Brain microvascular endothelial cell (primary cell): ENCODE measurements around the gene SBK2.
A peak's percentile ranks its signal among the peaks of the same experiment; 100 is the strongest.

Experiments
- DNase-seq: peaks from one replicate; pipeline ENCODE4 v3.0.0-alpha.2; 2020
- H3K27ac ChIP-seq: fragments of 250-450 bp; sonication (Bioruptor Pico); 2 replicates; pipeline ENCODE4 v1.5.1; 2020; ENCODE audit warnings: mild to moderate bottlenecking, moderate library complexity
- H3K27me3 ChIP-seq: fragments of 250-450 bp; sonication (Bioruptor Pico); replicated peaks from 2 replicates; pipeline ENCODE4 v1.5.1; 2020; ENCODE audit warnings: mild to moderate bottlenecking
- H3K36me3 ChIP-seq: fragments of 250-450 bp; sonication (Bioruptor Pico); replicated peaks from 2 replicates; pipeline ENCODE4 v1.5.1; 2020; ENCODE audit warnings: mild to moderate bottlenecking
- H3K4me3 ChIP-seq: 2 replicates; pipeline ENCODE4 v1.5.1; 2011; ENCODE audit warnings: low read depth, mild to moderate bottlenecking, control low read depth, low read length, moderate library complexity
- in situ Hi-C: cut with HindIII; loops from 2 replicates; pipeline ENCODE4 v1.10.0; 2017; ENCODE audit warnings: low sequenced_read_pairs, low pct_ligation_motif_present
- TF ChIP-seq, protein P1 (sequence below): IDR thresholded peaks from 2 replicates; pipeline ENCODE4 v1.5.1; 2011; ENCODE audit warnings: low read depth, mild to moderate bottlenecking, moderate library complexity, low read length, control low read depth, inconsistent platforms; ENCODE audit errors: missing control alignments

The SBK2 gene

DNA sequence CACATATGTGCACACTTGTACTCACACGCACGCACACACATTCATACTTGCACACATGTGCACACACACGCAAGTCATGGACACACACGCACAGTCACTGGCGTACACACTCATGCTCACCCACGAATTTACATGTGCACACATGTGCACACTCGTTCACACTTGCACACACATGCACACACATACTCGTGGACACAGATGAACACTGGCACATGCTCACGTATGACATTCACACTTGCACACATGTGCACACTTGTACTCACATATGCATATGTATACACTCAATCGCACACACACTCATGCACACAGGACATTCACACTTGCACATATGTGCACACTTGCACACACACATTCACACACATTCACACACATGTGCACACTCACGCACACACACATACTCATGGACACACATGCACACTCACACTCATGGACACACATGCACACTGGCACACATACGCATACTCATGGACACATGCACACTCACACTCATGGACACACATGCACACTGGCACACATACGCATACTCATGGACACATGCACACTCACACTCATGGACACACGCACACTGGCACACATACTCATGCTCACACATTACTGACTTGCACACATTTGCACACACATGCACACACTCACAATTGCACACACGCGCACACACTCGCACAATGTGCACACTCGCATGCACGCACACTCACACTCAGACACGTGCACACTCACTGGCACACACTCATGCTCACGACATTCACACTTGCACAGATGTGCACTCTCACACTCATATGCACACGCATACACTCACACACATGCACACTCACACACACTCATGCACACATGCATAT lies 9.5 kb downstream of the SBK2 start:
- DNase-seq = no peak
- no peak overlapping the region for H3K27ac ChIP-seq
- no peaks in the 10 kb centered on the region for H3K36me3 ChIP-seq
- in situ Hi-C loops = no loop called here
- no peaks in the 10 kb centered on the region for H3K27me3 ChIP-seq
- TF ChIP-seq, protein P1, sequence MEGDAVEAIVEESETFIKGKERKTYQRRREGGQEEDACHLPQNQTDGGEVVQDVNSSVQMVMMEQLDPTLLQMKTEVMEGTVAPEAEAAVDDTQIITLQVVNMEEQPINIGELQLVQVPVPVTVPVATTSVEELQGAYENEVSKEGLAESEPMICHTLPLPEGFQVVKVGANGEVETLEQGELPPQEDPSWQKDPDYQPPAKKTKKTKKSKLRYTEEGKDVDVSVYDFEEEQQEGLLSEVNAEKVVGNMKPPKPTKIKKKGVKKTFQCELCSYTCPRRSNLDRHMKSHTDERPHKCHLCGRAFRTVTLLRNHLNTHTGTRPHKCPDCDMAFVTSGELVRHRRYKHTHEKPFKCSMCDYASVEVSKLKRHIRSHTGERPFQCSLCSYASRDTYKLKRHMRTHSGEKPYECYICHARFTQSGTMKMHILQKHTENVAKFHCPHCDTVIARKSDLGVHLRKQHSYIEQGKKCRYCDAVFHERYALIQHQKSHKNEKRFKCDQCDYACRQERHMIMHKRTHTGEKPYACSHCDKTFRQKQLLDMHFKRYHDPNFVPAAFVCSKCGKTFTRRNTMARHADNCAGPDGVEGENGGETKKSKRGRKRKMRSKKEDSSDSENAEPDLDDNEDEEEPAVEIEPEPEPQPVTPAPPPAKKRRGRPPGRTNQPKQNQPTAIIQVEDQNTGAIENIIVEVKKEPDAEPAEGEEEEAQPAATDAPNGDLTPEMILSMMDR = no peak
- H3K4me3 ChIP-seq = no peak overlapping the region

DNA sequence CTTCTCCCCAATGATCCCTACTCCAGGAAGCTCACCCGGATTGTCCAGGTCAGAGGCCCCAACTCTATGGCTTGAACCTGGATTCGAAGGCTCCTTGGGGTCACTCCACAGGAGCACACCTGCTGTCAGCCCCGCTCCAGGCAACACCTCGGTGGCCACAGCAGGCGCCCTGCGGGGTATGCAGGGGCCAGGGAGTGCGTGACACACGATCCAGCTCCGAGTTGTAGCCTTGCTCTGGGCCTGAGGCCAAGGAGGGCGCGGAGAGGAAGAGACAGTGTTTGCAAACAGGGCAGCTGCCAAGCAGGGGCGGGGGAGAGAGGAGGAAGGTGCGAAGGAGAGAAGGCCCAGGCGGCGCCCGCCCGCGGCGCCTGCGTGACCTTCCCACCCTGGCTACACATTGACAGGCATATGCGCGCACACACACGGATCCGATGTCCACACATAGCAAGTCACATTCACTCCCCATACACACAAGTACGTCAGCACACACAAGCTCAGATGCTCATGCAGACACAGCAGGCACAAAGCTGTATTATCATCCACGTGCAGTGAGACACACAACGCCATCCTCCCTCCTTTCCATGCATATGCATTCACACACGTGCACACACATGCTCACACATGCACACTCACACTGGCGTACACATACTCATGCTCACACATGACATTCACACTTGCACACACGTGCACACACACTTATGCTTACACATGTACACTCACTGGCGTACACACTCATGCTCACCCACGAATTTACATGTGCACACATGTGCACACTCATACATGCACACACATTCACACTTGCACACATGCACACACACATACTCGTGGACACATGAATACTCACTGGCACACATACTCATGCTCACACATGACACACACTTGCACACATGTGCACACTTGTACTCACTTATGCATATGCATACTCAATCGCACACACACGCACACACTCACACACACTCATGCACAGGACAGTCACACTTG lies 10.4 kb downstream of the SBK2 start:
- TF ChIP-seq, protein P1 = no peak
- in situ Hi-C loops = no loop called here
- peak; percentile 62 for DNase-seq
- Histone ChIP-seq H3K4me3 (no peak overlapping the region), H3K27ac (no peak overlapping the region), H3K27me3 (no peaks in the 10 kb centered on the region), H3K36me3 (no peaks in the 10 kb centered on the region)

DNA sequence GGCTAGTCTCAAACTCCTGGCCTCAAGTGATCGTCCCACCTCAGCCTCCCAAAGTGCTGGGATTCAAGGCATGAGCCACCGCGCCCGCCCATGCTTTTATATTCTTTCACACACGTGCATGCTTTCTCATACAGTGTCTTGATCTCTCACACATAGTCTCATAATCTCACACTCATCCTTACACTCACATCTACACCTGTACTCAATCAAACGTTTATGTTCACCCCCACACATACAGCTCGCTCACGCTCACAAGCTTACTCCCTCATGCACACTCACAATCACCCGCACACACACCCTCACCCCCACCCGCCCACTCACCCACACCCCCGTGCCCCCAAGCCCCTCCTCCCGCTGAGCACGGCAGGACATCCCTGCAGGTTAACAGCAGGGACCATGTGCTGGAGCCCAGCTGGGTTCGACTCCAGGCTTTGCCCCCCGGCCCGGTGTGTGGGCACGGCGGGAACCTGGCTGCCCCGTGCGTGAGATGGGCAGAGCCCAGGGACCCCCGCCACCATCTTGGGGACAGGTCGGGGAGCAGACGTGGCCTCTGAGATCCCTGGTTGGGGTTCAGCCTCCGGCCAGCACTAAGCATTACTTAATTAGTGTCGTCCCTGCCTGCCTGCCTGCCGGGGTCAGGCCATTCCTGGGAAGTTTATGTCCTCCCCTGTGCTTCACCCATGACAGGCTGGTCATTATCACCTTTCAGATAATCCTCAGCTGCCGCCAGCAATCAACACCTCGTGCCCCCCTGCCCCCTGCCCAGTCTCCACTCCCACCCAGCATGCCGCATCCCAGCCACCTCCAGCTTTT lies 11.4 kb downstream of the SBK2 start:
- no peaks in the 10 kb centered on the region for H3K36me3 ChIP-seq
- DNase-seq = no peak
- in situ Hi-C loops = no loop called here
- TF ChIP-seq, protein P1 = no peak
- no peak overlapping the region for H3K27ac ChIP-seq
- H3K27me3 ChIP-seq = no peaks in the 10 kb centered on the region
- no peak overlapping the region for H3K4me3 ChIP-seq

DNA sequence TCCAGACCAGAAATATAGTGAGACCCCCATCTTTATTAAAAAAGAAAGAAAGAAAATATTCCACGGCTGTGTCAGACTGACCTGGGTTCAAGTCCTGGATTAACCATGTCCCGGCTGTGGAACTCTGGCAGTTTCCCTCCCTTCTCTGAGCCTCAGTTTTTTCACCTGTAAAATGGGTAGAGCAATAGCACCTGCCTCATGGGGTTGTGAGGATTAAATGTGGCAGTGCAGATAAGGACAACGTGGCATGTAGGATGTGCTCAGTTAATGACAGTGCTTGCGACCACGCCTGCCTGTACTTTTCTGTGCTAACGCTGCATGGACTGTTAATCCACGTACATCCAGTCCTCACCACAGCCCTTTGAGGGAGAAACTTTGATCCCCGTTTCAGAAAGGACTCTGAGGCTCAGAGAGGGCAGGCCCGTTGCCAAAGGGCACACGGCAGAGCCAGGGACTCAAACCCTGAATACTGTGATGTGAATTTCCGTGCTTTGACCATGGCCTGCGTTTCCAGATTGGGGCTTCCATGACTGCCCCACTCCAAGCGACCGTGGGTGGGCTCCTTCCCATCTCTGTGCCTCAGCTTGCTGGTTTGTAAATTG lies 16.1 kb downstream of the SBK2 start:
- H3K27me3 ChIP-seq = no peaks in the 10 kb centered on the region
- DNase-seq = no peak
- H3K27ac ChIP-seq = no peak overlapping the region
- no peak overlapping the region for H3K4me3 ChIP-seq
- H3K36me3 ChIP-seq = no peaks in the 10 kb centered on the region
- in situ Hi-C loops = no loop called here
- TF ChIP-seq, protein P1 = no peak
